Measurements from ENCODE around the gene RTL5. TPM values are rescaled to one million over a fixed set of nuclear protein-coding genes. Genes with fewer than 3 reads are reported as not detected.

The RTL5 gene
- total RNA-seq: 1.2 and 4.4 TPM in 2 replicates

GRCh38 chrX:72131317-72132294 lies at the start of gene RTL5:
RTL5 (minus strand) TSS chrX:72131915.

Other genes with a start within 250 kb of the RTL5 start
- gene NHSL2, start 221.1 kb downstream of the RTL5 start, total RNA-seq: 1.5 and 10.1 TPM in 2 replicates
- gene PIN4, start 49.8 kb upstream of the RTL5 start, total RNA-seq: 6.5 and 7.6 TPM in 2 replicates
- gene ERCC6L, start 107.1 kb upstream of the RTL5 start, total RNA-seq: 0.30 and 3.7 TPM in 2 replicates
- gene RPS4X, start 145.3 kb upstream of the RTL5 start, total RNA-seq: 442 and 1,087 TPM in 2 replicates
- 0.23 TPM in 1 of 2 replicates, not detected in the other for gene CITED1, start 174.0 kb upstream of the RTL5 start, total RNA-seq

Measured in smooth muscle cell of the umbilical artery (primary cell).